Loucy (cell line): ENCODE measurements around the gene WWC1.

Experiments
- CTCF ChIP-seq: fragments of 200-600 bp; sonication (generic); conservative IDR thresholded peaks from 2 replicates; pipeline ENCODE4 v1.5.1; 2014; ENCODE audit warnings: mild to moderate bottlenecking, antibody characterized with exemption, low read length
- EZH2phosphoT487 ChIP-seq: fragments of 200-600 bp; IDR thresholded peaks from 2 replicates; pipeline ENCODE4 v1.6.1; 2018; ENCODE audit warnings: antibody characterized with exemption, mild to moderate bottlenecking, moderate library complexity, borderline replicate concordance

- TF ChIP-seq CTCF (no peak), EZH2phosphoT487 (no peak)
Measured at GRCh38 chr5:168346417-168346816, 55.0 kb downstream of the WWC1 start.
